GM18858 (cell line): ENCODE results near the gene OAS3.
"Not testable (repeated sequence)": the region's sequence is repeated elsewhere in the genome, so short reads cannot be mapped to it uniquely, and the experiment has no call there.

ENCODE experiments used
- ATAC-seq: cut with Tn5 transposase; IDR thresholded peaks from one replicate; pipeline ENCODE4 v1.9.1; 2021; ENCODE audit not compliant: unreplicated experiment

OAS3 gene, protein sequence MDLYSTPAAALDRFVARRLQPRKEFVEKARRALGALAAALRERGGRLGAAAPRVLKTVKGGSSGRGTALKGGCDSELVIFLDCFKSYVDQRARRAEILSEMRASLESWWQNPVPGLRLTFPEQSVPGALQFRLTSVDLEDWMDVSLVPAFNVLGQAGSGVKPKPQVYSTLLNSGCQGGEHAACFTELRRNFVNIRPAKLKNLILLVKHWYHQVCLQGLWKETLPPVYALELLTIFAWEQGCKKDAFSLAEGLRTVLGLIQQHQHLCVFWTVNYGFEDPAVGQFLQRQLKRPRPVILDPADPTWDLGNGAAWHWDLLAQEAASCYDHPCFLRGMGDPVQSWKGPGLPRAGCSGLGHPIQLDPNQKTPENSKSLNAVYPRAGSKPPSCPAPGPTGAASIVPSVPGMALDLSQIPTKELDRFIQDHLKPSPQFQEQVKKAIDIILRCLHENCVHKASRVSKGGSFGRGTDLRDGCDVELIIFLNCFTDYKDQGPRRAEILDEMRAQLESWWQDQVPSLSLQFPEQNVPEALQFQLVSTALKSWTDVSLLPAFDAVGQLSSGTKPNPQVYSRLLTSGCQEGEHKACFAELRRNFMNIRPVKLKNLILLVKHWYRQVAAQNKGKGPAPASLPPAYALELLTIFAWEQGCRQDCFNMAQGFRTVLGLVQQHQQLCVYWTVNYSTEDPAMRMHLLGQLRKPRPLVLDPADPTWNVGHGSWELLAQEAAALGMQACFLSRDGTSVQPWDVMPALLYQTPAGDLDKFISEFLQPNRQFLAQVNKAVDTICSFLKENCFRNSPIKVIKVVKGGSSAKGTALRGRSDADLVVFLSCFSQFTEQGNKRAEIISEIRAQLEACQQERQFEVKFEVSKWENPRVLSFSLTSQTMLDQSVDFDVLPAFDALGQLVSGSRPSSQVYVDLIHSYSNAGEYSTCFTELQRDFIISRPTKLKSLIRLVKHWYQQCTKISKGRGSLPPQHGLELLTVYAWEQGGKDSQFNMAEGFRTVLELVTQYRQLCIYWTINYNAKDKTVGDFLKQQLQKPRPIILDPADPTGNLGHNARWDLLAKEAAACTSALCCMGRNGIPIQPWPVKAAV

DNA sequence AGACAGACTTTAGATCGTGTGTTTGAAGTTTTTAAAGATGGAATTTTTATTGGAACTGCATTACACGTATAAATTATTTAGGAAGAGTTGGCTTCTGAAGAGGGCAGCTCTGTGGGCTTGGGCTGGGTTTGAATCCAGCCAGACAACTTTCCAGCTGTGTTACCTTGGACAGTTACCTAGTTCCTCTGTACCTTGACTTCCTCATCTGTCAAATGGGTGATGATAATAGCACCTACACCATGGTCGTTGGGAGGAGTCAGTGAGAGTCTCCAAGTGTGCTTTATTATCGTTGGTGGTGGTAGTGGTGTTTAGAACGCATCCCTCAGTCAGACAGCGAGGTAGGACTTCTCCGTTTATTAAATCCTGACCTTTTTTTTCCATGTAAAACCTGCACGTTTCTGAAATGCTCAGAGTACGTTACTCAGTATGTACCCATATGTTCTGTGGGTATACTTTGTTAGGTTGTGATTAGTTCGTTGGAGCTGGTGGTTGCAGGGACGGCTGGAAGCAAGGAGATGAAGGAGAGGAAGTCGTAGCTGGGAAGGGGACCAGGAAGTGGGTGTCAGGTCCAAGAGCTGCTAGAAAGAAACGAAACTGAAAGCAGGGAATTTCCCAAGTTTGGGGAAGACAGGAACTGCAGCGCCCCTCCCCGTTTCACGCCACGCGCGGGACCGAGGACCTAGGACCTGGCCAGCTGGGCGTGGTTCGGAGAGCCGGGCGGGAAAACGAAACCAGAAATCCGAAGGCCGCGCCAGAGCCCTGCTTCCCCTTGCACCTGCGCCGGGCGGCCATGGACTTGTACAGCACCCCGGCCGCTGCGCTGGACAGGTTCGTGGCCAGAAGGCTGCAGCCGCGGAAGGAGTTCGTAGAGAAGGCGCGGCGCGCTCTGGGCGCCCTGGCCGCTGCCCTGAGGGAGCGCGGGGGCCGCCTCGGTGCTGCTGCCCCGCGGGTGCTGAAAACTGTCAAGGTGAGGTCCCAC, at the start of gene OAS3:
Gene OAS3, plus strand, starts transcription at position 734 of the 979 bp plus-strand sequence. Its CDS starts 57 bp downstream, at position 791.
- ATAC-seq = no peak

DNA sequence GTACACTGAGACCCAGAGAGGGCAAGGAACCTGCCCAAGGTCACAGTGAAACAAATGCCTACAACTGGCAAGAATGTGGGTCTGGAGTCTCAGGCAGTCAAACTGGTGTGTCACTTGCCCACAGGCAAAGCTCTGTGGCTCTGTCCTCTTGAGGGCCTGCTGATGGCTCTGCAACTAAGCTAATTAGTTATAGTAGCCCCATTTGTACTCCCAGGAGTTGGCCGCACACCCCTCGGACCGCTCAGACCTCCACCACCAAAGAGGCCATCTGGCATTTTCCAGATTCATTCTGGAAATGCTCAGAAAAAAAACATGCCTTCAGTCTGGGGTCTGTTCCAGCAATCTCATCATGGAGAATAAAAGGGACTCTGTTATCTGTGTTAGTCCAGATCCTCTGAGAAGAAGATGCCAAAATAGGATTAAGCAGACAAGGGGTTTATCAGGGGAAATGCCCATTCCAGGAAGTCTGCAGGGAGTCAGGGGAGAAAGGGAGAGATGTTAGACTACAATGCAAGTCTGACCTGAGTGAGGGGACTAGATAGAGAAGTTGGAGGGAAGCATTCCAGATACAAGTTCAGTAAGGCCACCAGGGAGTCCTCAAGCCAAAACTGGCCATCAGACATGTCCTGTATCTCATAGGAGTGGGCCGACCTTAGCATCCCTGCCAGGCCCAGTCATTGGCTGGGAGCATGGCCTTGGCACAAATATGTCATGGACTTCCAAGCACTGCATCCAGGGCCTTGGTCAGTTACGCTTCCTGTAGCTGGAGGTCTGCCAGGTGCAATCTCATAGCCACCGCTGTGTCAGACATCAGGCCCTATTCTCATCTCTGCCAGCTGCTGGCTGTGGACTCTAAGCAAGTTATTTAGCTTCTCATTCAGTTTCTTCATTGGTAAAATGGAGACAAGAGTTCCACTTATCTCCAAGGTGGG, 46.9 kb upstream of the OAS3 start:
- ATAC-seq = no peak

DNA sequence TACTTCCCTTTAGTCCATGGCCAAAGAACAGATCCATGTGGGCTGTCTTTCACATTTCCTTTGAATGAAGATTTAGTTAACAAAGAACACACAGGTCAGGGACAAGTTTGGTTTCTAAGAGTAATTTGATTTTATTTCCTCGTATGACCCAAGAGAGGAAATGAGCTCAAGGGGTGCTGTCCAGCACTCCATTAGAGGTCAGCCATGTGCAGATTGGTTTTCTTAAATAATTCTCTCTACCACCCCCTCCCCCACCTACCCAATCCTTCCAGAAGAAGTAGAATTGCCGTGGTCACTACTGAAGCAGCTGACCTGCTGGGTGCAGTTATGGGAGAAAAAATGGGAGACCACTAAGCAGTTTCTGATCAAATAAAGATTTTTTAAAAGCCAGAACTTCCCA, 45.4 kb upstream of the OAS3 start:
- no peak for ATAC-seq

DNA sequence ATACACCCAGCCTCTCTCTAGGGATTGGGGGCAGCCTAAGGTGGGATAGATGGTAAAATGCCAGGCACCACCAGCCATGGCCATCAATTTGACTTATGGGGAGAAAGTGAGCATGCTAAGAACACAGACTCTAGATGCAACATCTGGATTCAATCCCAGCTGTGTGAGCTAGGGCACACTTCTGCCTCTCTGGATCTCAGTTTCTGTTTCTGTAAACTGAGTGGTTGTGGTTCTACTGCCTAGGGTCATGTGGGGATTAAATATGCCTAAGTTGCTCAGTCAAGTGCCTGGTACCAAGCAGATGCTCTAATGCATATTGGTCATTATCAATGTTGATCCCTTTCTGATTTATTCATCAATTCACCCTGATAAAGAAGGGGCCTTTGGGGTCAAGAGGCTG, 44.1 kb upstream of the OAS3 start:
- ATAC-seq = no peak

DNA sequence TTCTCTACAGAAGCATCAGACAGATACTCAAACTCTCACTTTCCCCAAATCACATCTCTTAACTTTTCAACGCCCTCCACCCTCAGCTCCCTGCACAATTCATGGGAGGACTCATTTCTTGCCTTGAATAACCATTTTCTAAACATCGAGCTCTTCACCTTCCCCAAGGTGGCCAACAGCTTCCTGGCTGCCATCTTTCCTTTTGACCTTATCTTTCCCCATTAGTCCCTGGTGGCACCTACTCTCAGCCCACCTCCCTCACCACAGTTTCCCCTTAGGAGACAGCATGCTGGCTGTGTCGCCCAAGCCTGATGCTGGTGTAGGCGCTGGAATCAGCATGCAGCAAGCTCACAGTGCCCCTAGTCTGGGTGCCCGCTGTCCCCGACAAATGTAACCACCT, 39.9 kb upstream of the OAS3 start:
- no peak for ATAC-seq

DNA sequence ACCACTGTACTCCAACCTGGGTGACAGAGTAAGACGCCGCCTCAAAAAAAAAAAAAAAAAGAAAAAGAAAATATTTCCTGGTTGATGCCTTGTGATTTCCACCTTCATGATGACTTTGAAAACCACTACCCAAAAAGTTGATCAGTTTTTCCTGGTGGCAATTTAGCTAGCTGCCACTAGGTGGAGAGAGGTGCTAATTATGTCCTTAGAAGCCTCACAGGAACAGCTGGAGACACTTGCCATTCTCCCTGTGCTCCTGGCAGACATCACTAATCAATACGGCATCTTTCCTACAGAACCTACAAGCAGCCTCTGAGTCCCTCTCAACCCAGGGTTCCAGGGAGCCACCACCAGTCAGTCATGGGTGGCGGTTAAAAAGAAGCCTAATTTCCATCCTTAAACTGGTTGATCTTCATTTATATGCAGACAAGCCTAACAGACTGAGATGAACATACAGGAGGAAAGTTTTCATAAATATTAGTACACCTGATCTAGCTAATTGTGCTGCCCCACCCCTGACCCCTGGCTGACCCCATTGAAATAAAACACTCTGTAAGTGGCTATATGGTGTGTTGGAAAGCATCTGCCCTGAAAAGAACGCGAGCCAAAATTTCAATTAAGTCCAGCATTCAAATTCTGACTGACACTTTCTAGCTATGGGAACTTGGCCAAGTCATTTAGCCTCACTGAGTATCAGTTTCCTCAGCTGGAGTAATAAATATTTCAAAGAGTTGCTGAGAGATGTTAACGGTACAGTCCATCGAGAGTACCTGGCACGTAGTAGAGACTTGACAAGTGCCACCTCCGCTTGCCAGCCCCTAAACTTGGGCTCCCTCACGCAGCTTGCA, 37.8 kb upstream of the OAS3 start:
- ATAC-seq = no peak

DNA sequence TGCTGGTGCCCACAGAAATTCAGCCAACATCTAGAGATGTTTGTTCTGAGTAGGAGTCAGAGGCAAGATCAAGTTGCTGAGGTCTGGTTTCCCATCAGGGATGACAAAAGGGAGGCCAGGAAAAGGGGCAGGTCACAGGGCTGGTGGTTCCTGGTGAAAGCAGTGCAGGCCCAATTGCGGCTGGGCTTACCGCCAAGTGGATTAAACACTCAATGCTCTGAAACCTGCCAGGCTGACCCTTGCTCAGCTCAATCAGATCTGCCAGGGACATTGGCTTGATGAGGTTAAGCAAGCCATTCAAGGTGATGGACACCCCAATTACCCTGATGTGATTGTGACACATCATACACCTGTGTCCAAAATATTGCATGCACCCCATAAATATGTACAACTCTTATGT, 37.0 kb upstream of the OAS3 start:
- no peak for ATAC-seq

DNA sequence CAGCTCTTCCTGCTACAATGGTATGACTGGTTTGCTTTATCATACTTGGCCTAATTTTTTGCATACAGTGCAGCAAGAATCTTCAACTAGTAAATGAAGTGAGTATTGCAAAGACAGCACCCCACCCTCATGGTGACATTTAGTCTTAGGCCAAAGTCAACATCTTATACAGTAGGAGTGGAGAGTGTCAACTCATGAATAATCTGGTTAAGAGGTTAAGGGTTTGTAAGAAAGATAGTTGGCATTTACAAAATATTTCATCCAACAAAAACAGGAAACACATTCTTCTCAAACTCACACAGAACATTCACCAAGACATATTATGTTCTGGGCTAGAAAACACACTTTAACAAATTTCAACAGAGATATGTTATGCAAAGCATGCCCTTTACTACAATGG, 33.7 kb upstream of the OAS3 start:
- no peak for ATAC-seq

DNA sequence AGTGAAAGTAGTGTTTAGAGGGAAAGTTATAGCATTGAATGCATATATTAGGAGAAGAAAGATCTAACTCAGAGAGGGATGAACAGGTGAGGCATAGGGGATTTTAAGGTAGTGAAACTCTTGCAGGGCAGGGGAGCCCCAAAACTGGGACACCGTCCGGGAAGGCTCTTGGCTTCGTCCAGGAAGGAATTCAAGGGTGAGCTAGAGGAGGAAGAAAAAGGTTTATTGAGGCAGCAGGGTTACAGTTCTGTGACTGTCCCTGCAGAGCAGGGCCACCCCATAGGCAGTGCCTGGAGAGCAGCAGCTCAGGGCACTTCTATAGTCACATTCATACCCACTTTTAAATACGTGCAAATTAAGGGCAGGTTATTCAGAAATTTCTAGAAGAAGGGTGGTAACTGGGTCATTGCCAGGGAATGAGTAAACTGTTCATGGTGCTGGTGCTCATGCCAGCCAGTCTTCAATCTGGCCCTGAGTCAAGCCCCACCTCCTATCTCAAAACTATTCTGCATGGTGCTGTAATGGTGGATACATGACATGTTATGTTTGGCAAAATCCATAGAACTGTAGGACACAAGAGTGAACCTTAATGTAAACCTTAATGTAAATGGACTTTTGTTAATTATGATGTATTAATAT, 32.7 kb upstream of the OAS3 start:
- no peak for ATAC-seq

DNA sequence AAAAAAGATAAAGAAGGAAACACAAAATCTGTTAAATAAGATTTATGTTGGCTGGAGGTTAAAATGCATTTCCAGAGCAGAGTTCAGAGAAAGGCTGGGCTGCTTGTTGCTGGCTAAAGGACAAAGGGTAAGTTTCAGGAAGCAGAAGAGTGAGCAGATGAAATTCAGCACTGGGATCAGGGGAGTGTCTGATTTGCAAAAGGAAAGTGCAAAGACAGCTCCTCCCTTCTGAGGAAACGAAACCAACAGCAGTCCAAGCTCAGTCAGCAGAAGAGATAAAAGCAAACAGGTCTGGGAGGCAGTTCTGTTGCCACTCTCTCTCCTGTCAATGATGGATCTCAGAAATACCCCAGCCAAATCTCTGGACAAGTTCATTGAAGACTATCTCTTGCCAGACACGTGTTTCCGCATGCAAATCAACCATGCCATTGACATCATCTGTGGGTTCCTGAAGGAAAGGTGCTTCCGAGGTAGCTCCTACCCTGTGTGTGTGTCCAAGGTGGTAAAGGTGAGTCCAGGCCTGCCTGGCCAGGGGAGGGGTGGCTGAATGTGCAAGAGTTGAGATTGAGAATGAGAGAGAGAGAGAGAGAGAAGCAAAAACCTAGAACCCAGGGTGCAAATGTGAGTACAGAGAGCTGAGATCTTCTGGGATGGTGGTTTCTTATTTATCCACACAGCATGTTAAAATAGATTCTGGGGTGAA, 31.4 kb upstream of the OAS3 start, which contains the start of gene OAS1:
Gene OAS1, plus strand, starts transcription at position 251 of the 703 bp plus-strand sequence. Its CDS starts 78 bp downstream, at position 329.
- ATAC-seq = peak; percentile 73

DNA sequence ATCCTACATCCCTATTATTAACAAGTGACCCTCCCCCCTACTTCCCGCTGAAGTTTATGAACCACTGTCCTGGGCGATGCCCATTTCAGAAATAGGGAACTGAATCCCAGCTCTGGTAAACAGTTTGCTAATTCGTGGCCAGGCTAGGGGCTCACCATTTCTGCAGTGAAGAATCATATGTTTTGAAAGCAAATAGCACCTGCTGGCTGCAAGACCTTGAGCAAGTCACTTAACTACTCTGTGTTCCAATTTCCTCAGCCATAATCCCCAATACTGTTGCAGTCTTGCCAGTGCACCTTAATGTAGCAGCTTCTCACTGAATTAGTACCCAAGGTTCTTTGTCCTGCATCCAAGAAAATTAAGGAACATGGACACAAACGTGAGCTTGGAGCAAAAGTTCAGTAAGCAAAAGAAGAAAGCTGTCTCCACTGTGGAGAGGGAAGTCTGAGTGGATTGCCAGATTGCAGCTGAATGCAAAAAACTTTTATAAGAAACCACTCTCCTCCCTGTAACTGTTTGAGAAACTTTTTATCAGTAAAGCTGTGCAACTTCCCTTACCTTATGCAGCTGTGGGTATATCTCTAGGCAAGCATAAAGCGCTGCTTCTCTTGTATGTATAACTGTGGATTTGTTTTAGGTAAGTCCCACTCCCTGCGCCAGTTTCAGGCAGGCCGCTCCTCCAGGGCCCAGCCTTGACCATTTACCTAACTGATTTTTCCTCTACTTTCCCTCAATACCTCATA, 30.7 kb upstream of the OAS3 start:
- peak; percentile 24 for ATAC-seq

DNA sequence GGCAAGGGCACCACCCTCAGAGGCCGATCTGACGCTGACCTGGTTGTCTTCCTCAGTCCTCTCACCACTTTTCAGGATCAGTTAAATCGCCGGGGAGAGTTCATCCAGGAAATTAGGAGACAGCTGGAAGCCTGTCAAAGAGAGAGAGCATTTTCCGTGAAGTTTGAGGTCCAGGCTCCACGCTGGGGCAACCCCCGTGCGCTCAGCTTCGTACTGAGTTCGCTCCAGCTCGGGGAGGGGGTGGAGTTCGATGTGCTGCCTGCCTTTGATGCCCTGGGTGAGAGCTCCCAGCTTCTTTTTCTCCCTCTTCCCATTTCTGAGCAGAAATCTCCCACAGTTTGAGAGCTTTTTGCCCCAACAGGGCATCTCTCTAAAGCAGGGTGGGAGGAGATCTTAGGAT, 29.7 kb upstream of the OAS3 start:
- ATAC-seq = no peak

DNA sequence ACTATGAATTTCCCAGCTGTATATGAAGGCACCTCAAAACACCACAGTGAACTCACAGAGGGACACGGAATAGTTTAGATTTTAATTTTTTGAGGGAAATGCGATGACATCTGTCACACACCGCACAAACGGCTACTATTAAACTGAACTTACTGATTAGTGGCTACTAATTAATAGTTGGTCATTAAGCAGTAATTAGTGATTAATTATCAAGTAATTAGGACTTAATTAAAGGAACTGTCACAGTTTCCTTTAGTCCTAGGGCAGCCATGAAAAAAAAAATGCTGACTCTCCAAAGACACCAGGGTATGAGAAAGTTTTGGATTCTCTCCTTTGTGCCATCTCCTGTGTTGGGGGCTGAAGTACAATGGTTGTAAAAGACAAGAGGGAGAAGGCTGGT, 28.6 kb upstream of the OAS3 start:
- no peak for ATAC-seq

DNA sequence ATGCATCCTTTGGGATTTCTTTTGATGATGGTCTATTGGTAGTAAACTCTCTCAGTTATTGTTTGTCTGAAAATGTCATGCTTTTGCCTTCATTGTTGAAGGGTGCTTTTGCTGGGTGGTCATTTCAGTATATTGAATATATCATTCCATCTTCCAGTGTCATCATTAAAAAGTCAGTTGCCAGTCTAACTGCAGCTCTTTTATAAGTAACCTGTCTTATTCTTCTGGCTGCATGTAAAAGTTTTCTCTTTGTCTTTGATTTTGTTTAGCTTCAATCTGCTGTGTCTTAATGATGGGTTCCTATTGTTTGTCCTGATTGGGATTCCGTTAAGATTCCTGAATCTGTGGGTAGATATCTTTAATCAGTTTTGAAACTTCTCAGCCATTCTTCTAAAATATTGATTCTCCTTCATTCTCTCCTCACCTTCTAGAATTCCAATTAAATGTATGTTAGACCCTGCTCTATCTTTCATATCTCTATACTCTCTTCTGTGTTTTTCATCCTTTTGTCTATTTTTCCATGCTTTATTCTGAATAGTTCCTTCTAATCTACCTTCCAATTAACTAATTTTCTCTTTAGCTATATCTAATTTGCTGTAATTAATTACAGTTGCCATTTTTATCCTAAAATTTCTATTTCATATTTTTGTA, 25.1 kb upstream of the OAS3 start:
- ATAC-seq = no peak

DNA sequence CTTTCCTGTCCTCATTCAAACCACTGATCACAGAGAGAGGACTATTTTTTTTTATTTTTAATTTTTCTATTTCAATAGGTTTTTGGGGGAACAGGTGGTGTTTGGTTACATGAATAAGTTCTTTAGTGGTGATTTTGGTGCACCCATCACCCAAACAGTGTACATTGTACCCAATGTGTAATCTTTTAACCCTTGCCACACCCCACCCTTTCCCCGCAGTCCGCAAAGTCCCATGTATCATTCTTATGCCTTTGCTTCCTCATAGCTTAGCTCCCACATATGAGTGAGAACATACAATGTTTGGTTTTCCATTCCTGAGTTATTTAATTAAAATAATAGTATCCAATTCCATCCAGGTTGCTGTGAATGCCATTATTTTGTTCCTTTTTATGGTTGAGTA, 24.4 kb upstream of the OAS3 start:
- not testable (repeated sequence) for ATAC-seq

DNA sequence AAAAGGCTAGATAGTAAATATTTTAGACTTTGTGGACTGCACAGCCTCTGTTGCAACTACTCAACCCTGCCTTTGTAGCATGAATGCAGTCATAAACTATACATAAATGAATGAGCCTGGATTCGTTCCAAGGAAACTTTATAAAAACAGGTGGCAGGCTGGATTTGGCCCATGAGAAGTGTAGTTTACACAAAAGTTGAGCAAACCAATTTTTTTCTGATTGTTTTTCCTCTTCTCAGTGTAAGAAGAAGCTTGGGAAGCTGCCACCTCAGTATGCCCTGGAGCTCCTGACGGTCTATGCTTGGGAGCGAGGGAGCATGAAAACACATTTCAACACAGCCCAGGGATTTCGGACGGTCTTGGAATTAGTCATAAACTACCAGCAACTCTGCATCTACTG, 22.0 kb upstream of the OAS3 start:
- ATAC-seq = no peak
